Brain microvascular endothelial cell (primary cell): ENCODE measurements around the gene NBPF11.
A peak's percentile ranks its signal among the peaks of the same experiment; 100 is the strongest.
"Not testable (repeated sequence)": the region's sequence is repeated elsewhere in the genome, so short reads cannot be mapped to it uniquely, and the experiment has no call there.

Experiments used
- DNase-seq: peaks from one replicate; pipeline ENCODE4 v3.0.0-alpha.2; 2020
- H3K27ac ChIP-seq: fragments of 250-450 bp; sonication (Bioruptor Pico); 2 replicates; pipeline ENCODE4 v1.5.1; 2020; ENCODE audit warnings: mild to moderate bottlenecking, moderate library complexity
- H3K27me3 ChIP-seq: fragments of 250-450 bp; sonication (Bioruptor Pico); replicated peaks from 2 replicates; pipeline ENCODE4 v1.5.1; 2020; ENCODE audit warnings: mild to moderate bottlenecking
- H3K36me3 ChIP-seq: fragments of 250-450 bp; sonication (Bioruptor Pico); replicated peaks from 2 replicates; pipeline ENCODE4 v1.5.1; 2020; ENCODE audit warnings: mild to moderate bottlenecking
- H3K4me3 ChIP-seq: 2 replicates; pipeline ENCODE4 v1.5.1; 2011; ENCODE audit warnings: low read depth, mild to moderate bottlenecking, control low read depth, low read length, moderate library complexity
- in situ Hi-C: cut with HindIII; loops from 2 replicates; pipeline ENCODE4 v1.10.0; 2017; ENCODE audit warnings: low sequenced_read_pairs, low pct_ligation_motif_present
- TF ChIP-seq, protein P1 (sequence below): IDR thresholded peaks from 2 replicates; pipeline ENCODE4 v1.5.1; 2011; ENCODE audit warnings: low read depth, mild to moderate bottlenecking, moderate library complexity, low read length, control low read depth, inconsistent platforms; ENCODE audit errors: missing control alignments

Gene NBPF11, protein sequence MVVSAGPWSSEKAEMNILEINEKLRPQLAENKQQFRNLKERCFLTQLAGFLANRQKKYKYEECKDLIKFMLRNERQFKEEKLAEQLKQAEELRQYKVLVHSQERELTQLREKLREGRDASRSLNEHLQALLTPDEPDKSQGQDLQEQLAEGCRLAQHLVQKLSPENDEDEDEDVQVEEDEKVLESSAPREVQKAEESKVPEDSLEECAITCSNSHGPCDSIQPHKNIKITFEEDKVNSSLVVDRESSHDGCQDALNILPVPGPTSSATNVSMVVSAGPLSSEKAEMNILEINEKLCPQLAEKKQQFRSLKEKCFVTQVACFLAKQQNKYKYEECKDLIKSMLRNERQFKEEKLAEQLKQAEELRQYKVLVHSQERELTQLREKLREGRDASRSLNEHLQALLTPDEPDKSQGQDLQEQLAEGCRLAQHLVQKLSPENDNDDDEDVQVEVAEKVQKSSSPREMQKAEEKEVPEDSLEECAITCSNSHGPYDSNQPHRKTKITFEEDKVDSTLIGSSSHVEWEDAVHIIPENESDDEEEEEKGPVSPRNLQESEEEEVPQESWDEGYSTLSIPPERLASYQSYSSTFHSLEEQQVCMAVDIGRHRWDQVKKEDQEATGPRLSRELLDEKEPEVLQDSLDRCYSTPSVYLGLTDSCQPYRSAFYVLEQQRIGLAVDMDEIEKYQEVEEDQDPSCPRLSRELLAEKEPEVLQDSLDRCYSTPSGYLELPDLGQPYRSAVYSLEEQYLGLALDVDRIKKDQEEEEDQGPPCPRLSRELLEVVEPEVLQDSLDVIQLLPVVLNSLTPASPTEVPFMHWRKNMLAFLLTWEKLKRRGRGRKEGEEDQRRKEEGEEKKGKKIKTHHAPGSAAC

DNA sequence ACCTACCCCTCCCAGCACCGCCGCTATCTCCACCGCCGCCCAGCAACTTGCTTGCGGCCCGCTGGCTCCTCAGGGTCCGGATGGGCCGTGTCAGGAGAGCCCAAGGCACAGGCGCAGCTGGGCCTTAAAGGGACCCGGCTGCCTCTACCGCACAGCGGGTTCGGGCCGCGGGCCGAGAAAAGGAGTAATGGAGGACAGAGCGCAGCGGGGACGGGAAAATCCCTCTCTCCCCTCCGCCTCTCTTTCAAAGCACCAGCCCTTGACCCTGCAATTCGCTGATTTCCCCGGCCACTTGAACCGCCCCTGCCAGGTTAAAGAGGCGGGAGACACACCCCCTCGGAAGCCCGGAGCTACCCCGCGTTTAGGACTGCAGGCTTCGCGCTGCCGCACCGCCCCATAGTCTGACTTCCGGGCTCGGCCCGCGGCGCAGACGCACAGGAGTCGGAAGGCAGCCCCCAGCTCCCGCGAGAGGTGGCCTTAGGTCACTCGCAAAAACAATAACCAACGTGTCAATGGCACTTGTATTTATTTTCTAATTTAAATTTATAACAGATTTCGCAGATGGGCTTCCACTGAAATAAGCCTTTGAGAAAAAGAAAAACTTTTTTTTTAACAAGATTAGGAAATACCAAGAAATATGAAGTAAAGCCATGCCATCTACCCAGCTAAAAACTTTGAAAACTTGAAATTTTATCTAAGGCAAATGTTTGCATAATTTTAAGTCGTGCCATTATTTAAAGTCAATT lies at the start of gene NBPF11:
Gene NBPF11, minus strand, starts transcription at position 371 of the 746 bp plus-strand sequence. CDS start 25,278 bp downstream, outside the sequence.
- DNase-seq = peak; percentile 80
- peak within 1 kb of the TSS; percentile 63 for H3K4me3 ChIP-seq
- H3K27me3 ChIP-seq, H3K36me3 ChIP-seq, in situ Hi-C loops: not testable (repeated sequence)
- H3K27ac ChIP-seq = peak within 1 kb of the TSS; percentile 54

DNA sequence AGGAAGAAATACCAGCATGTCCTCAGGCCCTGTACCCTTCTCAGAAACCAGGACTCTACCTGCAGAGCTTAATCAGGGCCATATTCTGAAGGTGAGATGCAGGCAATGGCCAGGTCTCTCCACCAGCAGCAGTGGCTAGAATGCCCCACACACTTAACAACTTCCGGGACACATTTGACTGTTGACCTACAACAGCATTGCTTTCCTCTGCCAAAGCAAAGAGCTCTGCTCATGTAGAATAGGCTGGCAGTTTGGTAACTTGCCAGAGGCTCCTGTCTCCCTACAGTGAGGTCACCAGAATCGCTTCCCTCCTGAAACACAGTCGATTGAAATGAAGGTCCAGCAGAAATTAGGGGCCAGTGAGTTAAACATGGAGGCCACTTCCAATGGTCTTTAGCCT lies 45.3 kb upstream of the NBPF11 start:
- H3K4me3 ChIP-seq, in situ Hi-C loops, H3K27me3 ChIP-seq, H3K27ac ChIP-seq, H3K36me3 ChIP-seq, DNase-seq: not testable (repeated sequence)

DNA sequence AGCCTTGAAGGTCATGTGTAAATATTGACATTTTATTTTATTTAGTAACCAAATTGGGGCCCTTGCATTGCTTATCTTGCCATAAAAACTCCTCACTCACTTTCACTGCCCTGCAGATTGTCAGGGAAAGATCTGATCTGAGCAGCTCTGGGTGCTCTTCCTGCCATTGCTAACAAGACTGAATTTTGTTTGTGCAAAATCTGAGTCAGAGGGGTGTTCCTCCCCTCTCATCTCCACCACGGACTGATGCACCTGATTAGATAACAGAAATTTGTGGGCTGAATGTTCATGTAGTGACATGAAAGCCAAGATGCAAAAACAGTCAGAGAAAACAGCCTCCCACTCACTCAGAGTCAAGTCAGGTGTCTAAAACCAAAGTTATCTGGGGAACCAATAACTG lies 44.9 kb upstream of the NBPF11 start:
- H3K36me3 ChIP-seq, H3K27ac ChIP-seq, in situ Hi-C loops, DNase-seq, H3K4me3 ChIP-seq, H3K27me3 ChIP-seq: not testable (repeated sequence)

DNA sequence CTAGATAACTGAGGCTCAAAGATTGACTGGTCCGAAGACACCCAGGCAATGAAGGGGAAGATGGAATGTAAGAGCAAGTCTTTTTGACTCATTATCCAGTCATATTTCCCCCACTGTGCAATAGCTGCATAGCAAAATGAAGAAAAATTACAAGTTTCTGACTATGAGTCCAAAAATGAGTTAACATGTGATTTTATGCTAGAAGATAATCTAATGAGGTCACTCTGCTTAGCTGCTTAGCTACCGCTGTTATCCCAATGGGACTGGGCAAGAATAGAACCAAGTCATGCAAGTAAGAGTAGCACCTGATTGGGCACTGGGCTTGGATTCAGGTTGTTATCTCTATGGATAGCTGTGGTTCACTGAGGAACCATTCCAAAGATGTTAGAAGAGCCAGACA lies 43.0 kb upstream of the NBPF11 start:
- H3K4me3 ChIP-seq, H3K27ac ChIP-seq, DNase-seq, H3K27me3 ChIP-seq, H3K36me3 ChIP-seq, in situ Hi-C loops: not testable (repeated sequence)

DNA sequence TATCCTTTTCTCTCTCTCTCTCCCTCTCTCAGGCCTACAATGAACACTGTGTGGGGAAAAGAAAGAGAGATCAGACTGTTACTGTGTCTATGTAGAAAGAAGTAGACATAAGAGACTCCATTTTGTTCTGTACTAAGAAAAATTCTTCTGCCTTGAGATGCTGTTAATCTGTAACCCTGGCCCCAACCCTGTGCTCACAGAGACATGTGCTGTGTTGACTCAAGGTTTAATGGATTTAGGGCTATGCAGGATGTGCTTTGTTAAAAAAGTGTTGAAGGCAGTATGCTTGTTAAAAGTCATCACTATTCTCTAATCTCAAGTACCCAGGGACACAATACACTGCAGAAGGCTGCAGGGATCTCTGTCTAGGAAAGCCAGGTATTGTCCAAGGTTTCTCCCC lies 36.7 kb upstream of the NBPF11 start:
- H3K36me3 ChIP-seq, in situ Hi-C loops, DNase-seq, H3K27ac ChIP-seq, H3K4me3 ChIP-seq, H3K27me3 ChIP-seq: not testable (repeated sequence)

DNA sequence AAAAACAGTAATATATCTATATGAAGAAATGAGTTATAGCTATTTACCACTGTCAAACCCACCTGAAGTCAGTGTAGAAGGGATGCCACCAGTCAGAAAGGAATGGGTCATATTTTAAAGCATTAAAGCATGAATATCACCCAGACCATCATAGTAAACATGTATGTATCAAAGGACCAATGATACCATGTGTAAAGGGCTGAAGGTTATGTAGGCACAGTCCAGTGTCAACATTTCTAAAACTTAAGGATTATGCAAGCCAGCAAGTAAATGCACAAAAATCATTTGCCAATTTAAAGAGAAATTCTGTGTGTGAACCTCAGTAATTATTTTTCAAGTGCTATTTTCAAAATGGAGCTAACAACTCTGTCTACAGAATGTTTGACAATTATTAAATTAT lies 26.6 kb upstream of the NBPF11 start:
- in situ Hi-C loops = not testable (repeated sequence)

DNA sequence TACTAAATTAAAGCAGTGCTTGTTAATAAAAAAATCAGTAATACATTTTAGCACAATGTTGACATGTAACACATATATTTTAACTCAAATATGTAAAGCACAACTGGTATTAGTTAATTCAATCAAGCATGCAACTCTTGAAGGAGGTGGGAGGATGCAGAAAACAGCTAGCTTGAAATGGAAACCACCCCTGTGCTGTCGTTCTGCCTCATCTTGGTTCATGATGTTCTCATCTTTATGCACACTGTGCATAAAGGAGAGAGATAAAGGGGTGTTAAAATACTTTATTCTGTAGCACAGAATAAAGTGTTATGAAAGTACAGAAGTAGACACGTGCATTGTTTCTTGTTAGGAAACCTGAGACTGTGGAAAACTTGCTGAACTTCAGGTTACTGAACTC lies 23.3 kb upstream of the NBPF11 start:
- DNase-seq, in situ Hi-C loops, H3K27me3 ChIP-seq, H3K36me3 ChIP-seq, H3K4me3 ChIP-seq, H3K27ac ChIP-seq: not testable (repeated sequence)

More for the DNA sequence above, 26.6 kb upstream of the NBPF11 start:
- H3K27me3 ChIP-seq, H3K36me3 ChIP-seq, DNase-seq, H3K27ac ChIP-seq, H3K4me3 ChIP-seq: not testable (repeated sequence)

DNA sequence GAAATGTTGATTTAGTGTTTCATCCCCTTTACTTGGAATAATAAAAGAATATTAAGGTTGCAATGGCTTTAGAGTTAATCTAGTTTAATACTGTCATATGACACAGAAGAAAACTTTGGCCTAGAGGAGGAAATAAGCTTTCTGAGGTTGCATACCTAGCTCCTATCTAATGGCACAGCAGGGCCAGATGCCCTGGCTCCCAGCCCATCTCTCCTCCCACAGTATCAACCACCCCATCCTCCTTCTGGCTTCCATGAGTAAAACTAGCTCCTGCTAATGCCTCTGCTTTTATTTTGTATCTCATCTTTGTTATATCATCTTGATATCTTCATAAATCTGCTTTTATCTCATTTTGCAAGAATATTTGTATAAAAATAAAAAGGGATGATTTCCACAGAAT lies 19.9 kb upstream of the NBPF11 start:
- H3K36me3 ChIP-seq, H3K27me3 ChIP-seq, H3K4me3 ChIP-seq, in situ Hi-C loops, H3K27ac ChIP-seq, DNase-seq: not testable (repeated sequence)

DNA sequence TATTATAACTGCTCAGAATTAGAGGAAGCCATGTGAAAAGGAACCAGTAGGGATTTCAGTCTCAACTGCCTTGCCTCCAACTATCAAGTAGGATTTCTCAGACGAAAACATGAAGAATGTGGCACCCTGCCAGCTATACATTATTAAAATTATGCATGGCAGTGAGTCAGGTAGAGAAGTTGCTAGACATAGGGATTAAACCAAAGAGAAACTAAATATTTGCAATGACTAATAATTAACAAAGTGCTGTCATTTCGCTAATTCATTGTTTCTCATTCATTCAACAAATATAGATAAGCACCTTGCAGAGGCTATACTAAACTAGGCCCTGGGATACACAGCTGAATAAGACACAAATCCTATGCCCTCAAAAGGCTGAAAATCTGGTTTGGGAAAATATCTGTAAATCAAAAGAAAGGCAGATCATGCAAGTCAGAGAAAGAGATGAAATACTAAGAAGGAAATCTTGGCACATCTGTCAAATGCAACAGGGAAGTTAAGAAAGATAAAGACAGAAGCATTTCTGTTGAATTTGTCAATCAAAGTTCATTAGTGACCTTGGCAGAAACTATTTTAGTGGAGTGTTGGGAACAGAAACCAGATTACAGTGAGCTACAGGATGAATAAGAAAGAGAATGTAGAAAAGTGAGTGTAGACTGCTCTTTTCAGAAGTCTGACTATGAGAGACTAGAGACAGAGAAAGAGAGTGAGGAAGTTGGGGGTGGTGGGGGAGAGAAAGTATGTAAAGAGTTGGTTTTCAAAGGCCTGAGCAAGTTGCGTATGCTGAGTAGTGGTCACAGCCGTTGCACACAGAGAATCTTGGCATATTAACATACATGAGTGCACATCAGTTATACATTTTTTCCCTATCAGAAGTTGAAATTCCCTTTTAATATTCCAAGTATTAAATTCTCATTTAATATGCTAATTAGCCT lies 14.7 kb upstream of the NBPF11 start:
- in situ Hi-C loops = no loop called here
- TF ChIP-seq, protein P1, sequence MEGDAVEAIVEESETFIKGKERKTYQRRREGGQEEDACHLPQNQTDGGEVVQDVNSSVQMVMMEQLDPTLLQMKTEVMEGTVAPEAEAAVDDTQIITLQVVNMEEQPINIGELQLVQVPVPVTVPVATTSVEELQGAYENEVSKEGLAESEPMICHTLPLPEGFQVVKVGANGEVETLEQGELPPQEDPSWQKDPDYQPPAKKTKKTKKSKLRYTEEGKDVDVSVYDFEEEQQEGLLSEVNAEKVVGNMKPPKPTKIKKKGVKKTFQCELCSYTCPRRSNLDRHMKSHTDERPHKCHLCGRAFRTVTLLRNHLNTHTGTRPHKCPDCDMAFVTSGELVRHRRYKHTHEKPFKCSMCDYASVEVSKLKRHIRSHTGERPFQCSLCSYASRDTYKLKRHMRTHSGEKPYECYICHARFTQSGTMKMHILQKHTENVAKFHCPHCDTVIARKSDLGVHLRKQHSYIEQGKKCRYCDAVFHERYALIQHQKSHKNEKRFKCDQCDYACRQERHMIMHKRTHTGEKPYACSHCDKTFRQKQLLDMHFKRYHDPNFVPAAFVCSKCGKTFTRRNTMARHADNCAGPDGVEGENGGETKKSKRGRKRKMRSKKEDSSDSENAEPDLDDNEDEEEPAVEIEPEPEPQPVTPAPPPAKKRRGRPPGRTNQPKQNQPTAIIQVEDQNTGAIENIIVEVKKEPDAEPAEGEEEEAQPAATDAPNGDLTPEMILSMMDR = no peak
- Histone ChIP-seq H3K27ac (no peak overlapping the region), H3K36me3 (no peaks in the 10 kb centered on the region), H3K4me3 (no peak overlapping the region), H3K27me3 (no peaks in the 10 kb centered on the region)
- DNase-seq = no peak
